Measurements from ENCODE around the gene PRPH2.

The PRPH2 gene

GRCh38 chr6:42722497-42722896 is at the start of gene PRPH2:
Gene PRPH2, minus strand, starts transcription at chr6:42722597. Its CDS starts 263 bp downstream, at chr6:42722334.
- DNase-seq (ENCODE audit: low read depth in 2 of 3, low spot score in 1 of 3), result no peak

GRCh38 chr6:42771741-42772100 is 49.3 kb upstream of the PRPH2 start:
- DNase-seq (ENCODE audit: low read depth in 2 of 3, low spot score in 1 of 3), result no peak

- no peak for DNase-seq (ENCODE audit: low read depth in 2 of 3, low spot score in 1 of 3)
Observed at GRCh38 chr6:42769836-42770235, 47.4 kb upstream of the PRPH2 start.

GRCh38 chr6:42769051-42769450 is 46.7 kb upstream of the PRPH2 start:
- DNase-seq (ENCODE audit: low read depth in 2 of 3, low spot score in 1 of 3), result no peak

GRCh38 chr6:42766163-42766670 is 43.8 kb upstream of the PRPH2 start:
- DNase-seq (ENCODE audit: low read depth in 2 of 3, low spot score in 1 of 3), result no peak

- no peak for DNase-seq (ENCODE audit: low read depth in 2 of 3, low spot score in 1 of 3)
Observed at GRCh38 chr6:42764911-42765648, 42.7 kb upstream of the PRPH2 start.

GRCh38 chr6:42762950-42763349 is 40.6 kb upstream of the PRPH2 start:
- DNase-seq (ENCODE audit: low read depth in 2 of 3, low spot score in 1 of 3), result no peak

GRCh38 chr6:42762426-42762859 is 40.0 kb upstream of the PRPH2 start:
- no peak for DNase-seq (ENCODE audit: low read depth in 2 of 3, low spot score in 1 of 3)

GRCh38 chr6:42761287-42762067 is 39.1 kb upstream of the PRPH2 start:
- no peak for DNase-seq (ENCODE audit: low read depth in 2 of 3, low spot score in 1 of 3)

- DNase-seq (ENCODE audit: low read depth in 2 of 3, low spot score in 1 of 3), result no peak
Observed at GRCh38 chr6:42758756-42759430, 36.5 kb upstream of the PRPH2 start.

GRCh38 chr6:42756722-42757121 is 34.3 kb upstream of the PRPH2 start:
- DNase-seq (ENCODE audit: low read depth in 2 of 3, low spot score in 1 of 3), result no peak

GRCh38 chr6:42754759-42755158 is 32.4 kb upstream of the PRPH2 start:
- DNase-seq (ENCODE audit: low read depth in 2 of 3, low spot score in 1 of 3), result no peak

GRCh38 chr6:42751055-42751454 is 28.7 kb upstream of the PRPH2 start:
- DNase-seq (ENCODE audit: low read depth in 2 of 3, low spot score in 1 of 3), result no peak

- no peak for DNase-seq (ENCODE audit: low read depth in 2 of 3, low spot score in 1 of 3)
Observed at GRCh38 chr6:42748203-42748898, 26.0 kb upstream of the PRPH2 start.

- DNase-seq (ENCODE audit: low read depth in 2 of 3, low spot score in 1 of 3), result peak; percentile 63 to 80 (median 72)
Observed at GRCh38 chr6:42746463-42747391, 24.3 kb upstream of the PRPH2 start.

- peak; percentile 85 to 92 (median 87) for DNase-seq (ENCODE audit: low read depth in 2 of 3, low spot score in 1 of 3)
Observed at GRCh38 chr6:42745640-42746462, 23.5 kb upstream of the PRPH2 start, which contains the start of gene TBCC. Gene TBCC, minus strand, starts transcription at chr6:42746103. Its CDS starts 30 bp downstream, at chr6:42746073.

GRCh38 chr6:42745083-42745639 is 22.8 kb upstream of the PRPH2 start:
- peak in 2 of 3 donors; percentile 21 to 25 for DNase-seq (ENCODE audit: low read depth in 2 of 3, low spot score in 1 of 3)

- DNase-seq (ENCODE audit: low read depth in 2 of 3, low spot score in 1 of 3), result no peak
Observed at GRCh38 chr6:42744351-42744893, 22.0 kb upstream of the PRPH2 start.

Measured in stimulated activated CD4-positive, alpha-beta T cell treated with anti-CD3 and anti-CD28 coated beads, Interleukin-12 subunit alpha, Interleukin-12 subunit beta, amount 100 ng/mL, for 48 hours (primary cell).